GM12878 (cell line): ENCODE data around the gene TCOF1. TPM values are rescaled to one million over a fixed set of nuclear protein-coding genes. Genes with fewer than 3 reads are reported as not detected.

ENCODE experiments used
- ATAC-seq: fragments of 200-7000 bp; cut with Tn5 transposase; 3 replicates; pipeline ENCODE4 v1.9.1; 2020; ENCODE audit warnings: mild to moderate bottlenecking, moderate library complexity
- BruUV-seq: library from RNA; stranded (reverse); fragments of 400-500 nt; replicated peaks from 2 replicates; lab custom pipeline; 2021; lab: Mats Ljungman, UMichigan
- CTCF ChIA-PET: fragments of 300-600 bp; sonication (Branson Sonifier 250); formaldehyde crosslinking; extraction: SDS; loops from one replicate; lab custom pipeline; 2021; ENCODE audit warnings: inconsistent platforms; lab: Yijun Ruan, JAX
- POLR2A ChIA-PET: fragments of 350-600 bp; formaldehyde crosslinking; extraction: SDS; loops from one replicate; lab custom pipeline; 2021; ENCODE audit warnings: inconsistent platforms; lab: Charles Lee
- RAD21 ChIA-PET: fragments of 300-600 bp; sonication (Branson Sonifier 250); formaldehyde crosslinking; loops from one replicate; lab custom pipeline; 2023; ENCODE audit warnings: antibody characterized with exemption; ENCODE audit not compliant: unreplicated experiment; lab: Charles Lee
- SMC1A ChIA-PET: fragments of 300-600 bp; sonication (Branson Sonifier 250); formaldehyde crosslinking; loops from one replicate; lab custom pipeline; 2023; ENCODE audit not compliant: unreplicated experiment, uncharacterized antibody; lab: Charles Lee
- DNase-seq: peaks from one replicate; pipeline ENCODE4 v3.0.0-alpha.2; 2011; ENCODE audit warnings: low read depth, low spot score
- FAIRE-seq: peaks from 3 replicates; lab custom pipeline; 2011; peaks lifted over from hg19 to GRCh38; lab: Jason Lieb, UNC
- H2AFZ ChIP-seq: 2 replicates; pipeline ENCODE4 v1.6.0; 2011; ENCODE audit warnings: low read depth, low read length, control low read depth; ENCODE audit not compliant: control insufficient read depth
- H3K27ac ChIP-seq: 2 replicates; pipeline ENCODE4 v1.5.1; 2011; ENCODE audit warnings: control low read depth; ENCODE audit not compliant: control insufficient read depth, insufficient read depth
- H3K27me3 ChIP-seq, 2 experiments: replicated peaks in 1 of 2; 2 replicates each; pipeline versions ENCODE4 v1.6.0 to v1.6.1; 2011; ENCODE audit warnings: low read length in 1 of 2; ENCODE audit not compliant: control insufficient read depth in 2 of 2, insufficient read depth in 2 of 2
- H3K36me3 ChIP-seq, 2 experiments: 2 replicates each; pipeline ENCODE4 v1.5.1; 2011; ENCODE audit warnings: low read length in 1 of 2; ENCODE audit not compliant: control insufficient read depth in 2 of 2, insufficient read depth in 2 of 2
- H3K4me1 ChIP-seq: 2 replicates; pipeline ENCODE4 v1.6.1; 2011; ENCODE audit warnings: mild to moderate bottlenecking, low read length, moderate library complexity, mixed read lengths; ENCODE audit not compliant: control insufficient read depth, insufficient read depth
- H3K4me2 ChIP-seq: 2 replicates; pipeline ENCODE4 v1.6.0; 2011; ENCODE audit warnings: control low read depth; ENCODE audit not compliant: control insufficient read depth, insufficient read depth
- H3K4me3 ChIP-seq: fragments of 200-600 bp; sonication (generic); 2 replicates; pipeline ENCODE4 v1.5.1; 2016
- H3K79me2 ChIP-seq: 2 replicates; pipeline ENCODE4 v1.6.0; 2011; ENCODE audit warnings: low read length; ENCODE audit not compliant: control insufficient read depth, insufficient read depth
- H3K9ac ChIP-seq: 2 replicates; pipeline ENCODE4 v1.8.0; 2011; ENCODE audit warnings: low read length, control low read depth, mixed read lengths; ENCODE audit not compliant: control insufficient read depth, insufficient read depth
- H3K9me3 ChIP-seq: replicated peaks from 3 replicates; pipeline ENCODE4 v1.5.1; 2011; ENCODE audit warnings: mild to moderate bottlenecking, low read length; ENCODE audit not compliant: control insufficient read depth, insufficient read depth
- H4K20me1 ChIP-seq: 2 replicates; pipeline ENCODE4 v1.6.0; 2011; ENCODE audit not compliant: control insufficient read depth, insufficient read depth
- ASH2L ChIP-seq: fragments of 300-600, 200-600 bp; sonication (generic); IDR thresholded peaks from 2 replicates; pipeline ENCODE4 v1.6.1; 2017; ENCODE audit warnings: low read depth, mild to moderate bottlenecking, borderline replicate concordance
- ATF2 ChIP-seq: IDR thresholded peaks from 2 replicates; pipeline ENCODE4 v1.6.1; 2012; ENCODE audit warnings: low read length, inconsistent platforms
- CEBPB ChIP-seq, 2 experiments: fragments of 150-350 bp in 1 of 2; IDR thresholded peaks; 2 replicates each; pipeline ENCODE4 v1.6.1; 2012 to 2014; ENCODE audit warnings: low read depth in 2 of 2, low read length in 2 of 2, borderline replicate concordance in 1 of 2, inconsistent platforms in 1 of 2
- CHD4 ChIP-seq: fragments of 200-600 bp; sonication (generic); IDR thresholded peaks from 2 replicates; pipeline ENCODE4 v1.6.1; 2016; ENCODE audit warnings: mild to moderate bottlenecking
- EGR1 ChIP-seq, 2 experiments: IDR thresholded peaks; 1 replicate in 1 of 2; 2 replicates in 1 of 2; pipeline ENCODE4 v1.6.1; 2011 to 2012; ENCODE audit warnings: low read depth in 2 of 2, low read length in 2 of 2, borderline replicate concordance in 1 of 2, mild to moderate bottlenecking in 1 of 2, moderate library complexity in 1 of 2
- FOXM1 ChIP-seq: IDR thresholded peaks from 2 replicates; pipeline ENCODE4 v1.6.1; 2012; ENCODE audit warnings: low read depth, mild to moderate bottlenecking, inconsistent platforms, low read length, moderate library complexity
- GABPA ChIP-seq: IDR thresholded peaks from 2 replicates; pipeline ENCODE4 v1.6.1; 2014; ENCODE audit warnings: antibody characterized with exemption, low read depth, mild to moderate bottlenecking, inconsistent platforms
- HDAC6 ChIP-seq: fragments of 200-600 bp; sonication (generic); IDR thresholded peaks from one replicate; pipeline ENCODE4 v1.8.0; 2017; ENCODE audit warnings: antibody characterized with exemption; ENCODE audit not compliant: unreplicated experiment
- IKZF2 ChIP-seq, 2 experiments: fragments of 450-650 bp; IDR thresholded peaks; 2 replicates each; pipeline ENCODE4 v1.6.1; 2017; ENCODE audit warnings: mild to moderate bottlenecking in 2 of 2, moderate library complexity in 2 of 2
- KAT2A ChIP-seq: conservative IDR thresholded peaks from 2 replicates; pipeline ENCODE4 v1.6.1; 2011; ENCODE audit warnings: low read depth, low read length; ENCODE audit not compliant: control insufficient read depth
- KLF5 ChIP-seq: fragments of 450-650 bp; IDR thresholded peaks from 2 replicates; pipeline ENCODE4 v1.6.1; 2014; ENCODE audit warnings: mild to moderate bottlenecking; ENCODE audit not compliant: partially characterized antibody
- NFYB ChIP-seq: IDR thresholded peaks from 2 replicates; pipeline ENCODE4 v1.6.1; 2011; ENCODE audit warnings: low read depth, mild to moderate bottlenecking, low read length, improper control_type of control experiment, moderate library complexity; ENCODE audit not compliant: insufficient read depth
- PAX5 ChIP-seq: IDR thresholded peaks from 2 replicates; pipeline ENCODE4 v1.6.1; 2011; ENCODE audit warnings: low read depth, low read length, borderline replicate concordance
- PBX3 ChIP-seq: IDR thresholded peaks from 2 replicates; pipeline ENCODE4 v1.6.1; 2011; ENCODE audit warnings: mild to moderate bottlenecking, low read depth, low read length, moderate library complexity; ENCODE audit not compliant: insufficient replicate concordance
- RBBP5 ChIP-seq: fragments of 200-600 bp; sonication (generic); conservative IDR thresholded peaks from 2 replicates; pipeline ENCODE4 v1.6.1; 2016
- RFX5 ChIP-seq: IDR thresholded peaks from 2 replicates; pipeline ENCODE4 v1.6.1; 2011; ENCODE audit warnings: low read depth, low read length, improper control_type of control experiment
- SIN3A ChIP-seq: IDR thresholded peaks from 2 replicates; pipeline ENCODE4 v1.6.1; 2012; ENCODE audit warnings: low read depth, low read length, improper control_type of control experiment
- SMARCA5 ChIP-seq: fragments of 450-650 bp; IDR thresholded peaks from 2 replicates; pipeline ENCODE4 v1.6.1; 2017; ENCODE audit warnings: mild to moderate bottlenecking
- TAF1 ChIP-seq: IDR thresholded peaks from 2 replicates; pipeline ENCODE4 v1.6.1; 2011; ENCODE audit warnings: mild to moderate bottlenecking, low read depth, low read length, borderline replicate concordance
- YBX1 ChIP-seq: fragments of 450-650 bp; IDR thresholded peaks from 2 replicates; pipeline ENCODE4 v1.6.1; 2016; ENCODE audit warnings: antibody characterized with exemption
- ZNF24 ChIP-seq: fragments of 450-650 bp; IDR thresholded peaks from 2 replicates; pipeline ENCODE4 v1.6.1; 2017; ENCODE audit warnings: antibody characterized with exemption, mild to moderate bottlenecking
- WGBS: methylation state at CpG from one replicate; pipeline ENCODE4 v1.1.6; 2016; ENCODE audit warnings: low lambda C conversion rate; ENCODE audit not compliant: insufficient replicate concordance, insufficient coverage; ENCODE audit errors: missing lambda C conversion rate; 5-methylcytosine and 5-hydroxymethylcytosine counted together
- in situ Hi-C: fragments of 300-500 bp; cut with MboI; formaldehyde crosslinking; loops from 9 replicates; pipeline ENCODE4 v1.14.3; 2018; ENCODE audit warnings: mixed read lengths
- intact Hi-C: fragments of 100-400 bp; cut with micrococcal nuclease; formaldehyde crosslinking; loops from one replicate; pipeline ENCODE4 v1.14.2; 2022; ENCODE audit not compliant: unreplicated experiment
- polyA plus RNA-seq, 11 experiments: library from polyadenylated mRNA; depleted of rRNA in 4 of 11; unstranded in 6 of 11; stranded (reverse) in 5 of 11; fragments of >200 nt; fragmentation: Nextera tagmentation in 4 of 11; fragmentation: Illumina TruSeq in 1 of 11; extraction: Ambion mirVana in 4 of 11; extraction: Trizol in 1 of 11; gene quantifications; 1 replicate in 1 of 11; 2 replicates in 10 of 11; pipeline versions ENCODE4 v1.2.1 to v1.2.3, GENCODE V29; 2011 to 2016; ENCODE audit warnings: inconsistent platforms in 2 of 11, missing spikeins in 2 of 11, low read depth in 1 of 11
- total RNA-seq, 4 experiments: library from RNA; depleted of rRNA in 3 of 4; stranded (reverse); fragments of >200 nt in 3 of 4; fragmentation: Illumina TruSeq in 1 of 4; extraction: Trizol in 1 of 4; gene quantifications; 2 replicates each; pipeline versions ENCODE4 v1.2.1 to v1.2.3, GENCODE V29; 2013 to 2021

The TCOF1 gene
- total and polyA plus RNA-seq, 10 of the 15 experiments (the other 5 are each of a cell fraction or from before 2014, with no cell fraction given), result 8.7 to 83.9 (median 38.9) TPM

DNA sequence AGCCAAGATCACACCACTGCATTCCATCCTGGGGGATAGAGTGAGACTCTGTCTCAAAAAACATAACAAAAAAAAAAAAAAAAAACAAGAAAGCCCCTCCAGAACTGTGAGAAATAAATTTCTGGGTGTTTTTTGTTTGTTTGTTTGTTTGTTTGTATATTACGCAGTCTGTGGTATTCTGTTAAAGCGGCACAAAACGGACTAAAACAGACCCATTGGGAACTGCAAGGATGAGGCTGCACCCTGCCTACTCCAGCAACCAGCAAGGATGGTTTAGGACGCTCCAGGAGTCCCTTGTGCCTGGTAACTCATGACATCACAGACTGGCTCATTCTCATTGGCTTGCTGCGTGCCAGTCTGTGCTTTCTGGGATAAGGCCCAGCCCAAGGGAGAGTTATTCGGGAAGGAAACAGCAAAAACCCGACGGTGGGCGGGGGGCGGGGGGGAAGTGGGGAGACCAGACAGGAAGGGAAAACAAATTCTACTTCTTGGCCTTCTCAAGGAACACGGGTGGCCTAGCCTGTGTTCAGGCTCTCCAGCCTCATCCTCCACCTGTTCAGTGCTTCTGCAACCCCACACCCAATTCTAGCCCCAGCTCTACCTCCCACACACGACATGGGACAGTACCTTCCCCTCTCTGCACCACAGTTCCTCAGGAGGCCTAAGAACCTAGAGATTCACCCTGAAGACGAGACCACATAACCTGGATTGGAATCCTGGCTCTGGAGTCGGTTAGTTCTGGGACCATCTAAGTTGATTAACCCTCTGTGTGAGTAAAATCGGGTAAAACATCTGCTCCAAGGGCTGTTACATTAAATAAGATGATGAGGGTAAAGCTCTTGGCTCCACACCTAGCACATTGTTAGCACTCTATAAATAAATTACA, 52.4 kb downstream of the TCOF1 start:
- CTCF ChIA-PET, result interaction anchor here (0.6 to 3.0 kb wide), 9 partner anchors 9 to 40 kb away, joined by 3 to 35 read pairs (median 3); no protein-coding TSS in a partner anchor
- peak; percentile 7 for FAIRE-seq
- no peak for TF ChIP-seq KLF5
- peak in 1 of 2 experiments; percentile 72; a peak in 1 of 4 replicates for TF ChIP-seq CEBPB (IDR thresholded peaks at IDR 0.05; ENCODE audit: borderline replicate concordance in 1 of 2, low read depth in 2 of 2, low read length in 2 of 2)
- no peak for TF ChIP-seq YBX1
- TF ChIP-seq PAX5, result peak; percentile 54; the same call in 1 of the 2 replicates
- TF ChIP-seq GABPA, result no peak
- TF ChIP-seq ASH2L, result no peak
- TF ChIP-seq IKZF2 (IDR thresholded peaks at IDR 0.05), result peak; percentile 79 to 83
- TF ChIP-seq SMARCA5, result 0 out of 2 replicates have a peak, but pooled peaks have one; percentile 47
- TF ChIP-seq SIN3A, result no peak
- peak; percentile 59; the same call in 1 of the 2 replicates for TF ChIP-seq ZNF24
- TF ChIP-seq CHD4, result no peak
- TF ChIP-seq RBBP5, result no peak
- peak; percentile 70 for TF ChIP-seq HDAC6
- peak; percentile 99 for TF ChIP-seq RFX5
- TF ChIP-seq ATF2, result no peak
- peak; percentile 55; the same call in 1 of the 2 replicates for TF ChIP-seq TAF1
- no peak for TF ChIP-seq KAT2A
- TF ChIP-seq NFYB, result peak; percentile 79
- 0 out of 3 replicates have a peak, but pooled peaks of 1 of the 2 experiments have one; percentile 41 for TF ChIP-seq EGR1 (IDR thresholded peaks at IDR 0.05; ENCODE audit: borderline replicate concordance in 1 of 2, low read depth in 2 of 2, low read length in 2 of 2)
- no peak for TF ChIP-seq FOXM1
- TF ChIP-seq PBX3, result peak; percentile 49

More for the DNA sequence above, 52.4 kb downstream of the TCOF1 start:
- H3K79me2 ChIP-seq, result peaks cover 83% of the 10 kb centered on the region
- peaks cover 43% of the 10 kb centered on the region for H4K20me1 ChIP-seq
- peaks cover 26 to 35% of the 10 kb centered on the region in 2 experiments for H3K36me3 ChIP-seq
- H3K27me3 ChIP-seq, result no peaks in the 10 kb centered on the region
- ChIA-PET POLR2A (interaction anchor here (0.6 to 5.0 kb wide), 21 partner anchors 9 to 674 kb away, joined by 3 to 44 read pairs (median 7); partner anchors contain the start of gene PDGFRB), SMC1A (interaction anchor here (0.8 to 3.5 kb wide), 10 partner anchors 10 to 216 kb away, joined by 3 to 23 read pairs (median 4); no protein-coding TSS in a partner anchor), RAD21 (interaction anchor here (0.7 to 5.3 kb wide), 10 partner anchors 9 to 78 kb away, joined by 3 to 49 read pairs (median 8); partner anchors contain the start of gene RPS14)
- no peak overlapping the region for H2AFZ ChIP-seq
- BruUV-seq, result TSS peak; percentile 45
- peak overlapping the region; percentile 99 for H3K4me3 ChIP-seq
- H3K4me2 ChIP-seq, result peak overlapping the region; percentile 81
- intact Hi-C loops, result loop anchor here (10.0 kb wide), 2 partner anchors 745 to 1605 kb away; partner anchors contain the start of gene ANXA6
- H3K4me1 ChIP-seq, result peaks cover 32% of the 10 kb centered on the region
- in situ Hi-C loops, result no loop called here
- 0% methylated on average over 14 of the region's 15 CpGs for WGBS
- peak; percentile 84 for DNase-seq
- H3K9me3 ChIP-seq, result no peaks in the 10 kb centered on the region
- ATAC-seq, result peak; percentile 13
- H3K27ac ChIP-seq, result peak overlapping the region; percentile 100
- peak overlapping the region; percentile 100 for H3K9ac ChIP-seq
